Activated CD4-positive, alpha-beta T cell treated with anti-CD3 and anti-CD28 coated beads, Interleukin-10, Interleukin-2, amounts not matched to agents 100 ng/mL and 50 ng/mL, durations not matched to agents 16 hours and 8 hours (primary cell): ENCODE data around the gene STAT6.
"Not testable (repeated sequence)": the region's sequence is repeated elsewhere in the genome, so short reads cannot be mapped to it uniquely, and the experiment has no call there.

Experiments used
- DNase-seq: peaks from one replicate; pipeline ENCODE4 v3.0.0-alpha.2; 2020

STAT6 gene

GRCh38 chr12:57085999-57086492 is 25.1 kb downstream of the STAT6 start:
- DNase-seq, result peak; percentile 64

GRCh38 chr12:57080855-57081254 is 30.3 kb downstream of the STAT6 start:
- DNase-seq, result no peak

GRCh38 chr12:57079821-57080220 is 31.3 kb downstream of the STAT6 start:
- no peak for DNase-seq

GRCh38 chr12:57078519-57079404 is 32.4 kb downstream of the STAT6 start, which contains the start of gene NEMP1:
Gene NEMP1, minus strand, starts transcription at chr12:57078791. Its CDS starts 46 bp downstream, at chr12:57078745.
- DNase-seq, result peak; percentile 100

- not testable (repeated sequence) for DNase-seq
Observed at GRCh38 chr12:57073566-57074450, 37.4 kb downstream of the STAT6 start.

GRCh38 chr12:57072661-57073060 is 38.5 kb downstream of the STAT6 start:
- DNase-seq, result no peak

- DNase-seq, result peak; percentile 81
Observed at GRCh38 chr12:57069523-57069922, 41.6 kb downstream of the STAT6 start.

GRCh38 chr12:57066245-57066644 is 44.9 kb downstream of the STAT6 start:
- DNase-seq, result peak; percentile 32

GRCh38 chr12:57063991-57064685 is 47.0 kb downstream of the STAT6 start:
- peak; percentile 73 for DNase-seq

- DNase-seq, result no peak
Observed at GRCh38 chr12:57058454-57058853, 52.7 kb downstream of the STAT6 start.

GRCh38 chr12:57057067-57057751 is 54.0 kb downstream of the STAT6 start:
- no peak for DNase-seq

- DNase-seq, result no peak
Observed at GRCh38 chr12:57055824-57056223, 55.3 kb downstream of the STAT6 start.

GRCh38 chr12:57053901-57054300 is 57.3 kb downstream of the STAT6 start:
- DNase-seq, result not testable (repeated sequence)

GRCh38 chr12:57053146-57053545 is 58.0 kb downstream of the STAT6 start:
- not testable (repeated sequence) for DNase-seq

GRCh38 chr12:57051011-57051410 is 60.2 kb downstream of the STAT6 start:
- DNase-seq, result no peak

GRCh38 chr12:57049890-57050289 is 61.3 kb downstream of the STAT6 start, which contains the start of gene MYO1A:
Gene MYO1A, minus strand, starts transcription at chr12:57050129. Its CDS starts 1,806 bp downstream, at chr12:57048323.
- no peak for DNase-seq

GRCh38 chr12:57049119-57049446 is 62.1 kb downstream of the STAT6 start:
- no peak for DNase-seq

- no peak for DNase-seq
Observed at GRCh38 chr12:57048423-57049118, 62.6 kb downstream of the STAT6 start.

- no peak for DNase-seq
Observed at GRCh38 chr12:57047981-57048380, 63.2 kb downstream of the STAT6 start.

GRCh38 chr12:57046947-57047890 is 63.9 kb downstream of the STAT6 start:
- DNase-seq, result peak; percentile 79
